Keratinocyte (primary cell): ENCODE measurements around the gene GARNL3. TPM values are rescaled to one million over a fixed set of nuclear protein-coding genes. Genes with fewer than 3 reads are reported as not detected.

Experiments
- DNase-seq: peaks from one replicate; pipeline ENCODE4 v3.0.0-alpha.2; 2011; ENCODE audit warnings: low read depth, missing footprints, low spot score
- FAIRE-seq: peaks from 2 replicates; lab custom pipeline; 2011; peaks lifted over from hg19 to GRCh38; lab: Jason Lieb, UNC
- H2AFZ ChIP-seq: 2 replicates; pipeline ENCODE4 v1.6.0; 2012; ENCODE audit warnings: low read length, control low read depth, inconsistent platforms; ENCODE audit not compliant: control insufficient read depth
- H3K27ac ChIP-seq: 2 replicates; pipeline ENCODE4 v1.5.1; 2011; ENCODE audit warnings: low read length; ENCODE audit not compliant: control insufficient read depth, insufficient read depth
- H3K27me3 ChIP-seq: 3 replicates; pipeline ENCODE4 v1.6.0; 2011; ENCODE audit warnings: low read length; ENCODE audit not compliant: control insufficient read depth, insufficient read depth; ENCODE audit errors: extremely low read depth
- H3K36me3 ChIP-seq, 2 experiments: 2 replicates in 1 of 2; 3 replicates in 1 of 2; pipeline ENCODE4 v1.5.1; 2011; ENCODE audit warnings: low read length in 2 of 2, mild to moderate bottlenecking in 1 of 2; ENCODE audit not compliant: control insufficient read depth in 2 of 2, insufficient read depth in 2 of 2; ENCODE audit errors: extremely low read depth in 1 of 2
- H3K4me1 ChIP-seq: 3 replicates; pipeline ENCODE4 v1.5.1; 2011; ENCODE audit warnings: low read length; ENCODE audit not compliant: control insufficient read depth, insufficient read depth; ENCODE audit errors: extremely low read depth
- H3K4me2 ChIP-seq: 3 replicates; pipeline ENCODE4 v1.6.0; 2011; ENCODE audit warnings: low read depth, low read length; ENCODE audit not compliant: control insufficient read depth, insufficient read depth; ENCODE audit errors: extremely low read depth
- H3K4me3 ChIP-seq, 3 experiments: fragments of 200-600 bp in 1 of 3; sonication (generic) in 1 of 3; 2 replicates in 2 of 3; 3 replicates in 1 of 3; pipeline ENCODE4 v1.5.1; 2011 to 2016; ENCODE audit warnings: low read length in 3 of 3, mild to moderate bottlenecking in 3 of 3, control low read depth in 2 of 3, inconsistent platforms in 1 of 3, low read depth in 1 of 3, mixed read lengths in 1 of 3, mixed run types in 1 of 3, moderate library complexity in 1 of 3; ENCODE audit not compliant: control insufficient read depth in 2 of 3, insufficient read depth in 2 of 3; ENCODE audit errors: extremely low read depth in 1 of 3
- H3K79me2 ChIP-seq: 2 replicates; pipeline ENCODE4 v1.6.0; 2012; ENCODE audit warnings: low read length; ENCODE audit not compliant: control insufficient read depth, insufficient read depth
- H3K9ac ChIP-seq: 3 replicates; pipeline ENCODE4 v1.6.0; 2011; ENCODE audit warnings: low read length; ENCODE audit not compliant: control insufficient read depth, insufficient read depth; ENCODE audit errors: extremely low read depth
- H3K9me1 ChIP-seq: 3 replicates; pipeline ENCODE4 v1.6.0; 2011; ENCODE audit warnings: low read length; ENCODE audit not compliant: control insufficient read depth, insufficient read depth; ENCODE audit errors: extremely low read depth
- H3K9me3 ChIP-seq: 2 replicates; pipeline ENCODE4 v1.5.1; 2012; ENCODE audit warnings: low read depth, low read length; ENCODE audit not compliant: control insufficient read depth
- H4K20me1 ChIP-seq: 3 replicates; pipeline ENCODE4 v1.6.0; 2011; ENCODE audit warnings: low read length; ENCODE audit not compliant: control insufficient read depth, insufficient read depth; ENCODE audit errors: extremely low read depth
- CTCF ChIP-seq, 3 experiments: IDR thresholded peaks in 1 of 3; conservative IDR thresholded peaks in 1 of 3; optimal IDR thresholded peaks in 1 of 3; 2 replicates in 2 of 3; 3 replicates in 1 of 3; pipeline versions ENCODE3 to v1.5.1; 2011; ENCODE audit warnings: low read length in 3 of 3, mild to moderate bottlenecking in 3 of 3, moderate library complexity in 2 of 3, control low read depth in 1 of 3, inconsistent platforms in 1 of 3; ENCODE audit not compliant: insufficient read depth in 2 of 3; ENCODE audit errors: extremely low read depth in 1 of 3
- EZH2 ChIP-seq: IDR thresholded peaks from one replicate; pipeline ENCODE4 v1.6.1; 2012; ENCODE audit warnings: inconsistent platforms, mild to moderate bottlenecking, low read length, moderate library complexity
- dilution Hi-C: fragments of 300-500 bp; cut with MboI; formaldehyde crosslinking; loops from one replicate; pipeline ENCODE4 v1.7.0; 2020; ENCODE audit warnings: low sequenced_read_pairs; ENCODE audit not compliant: extremely low pct_ligation_motif_present
- polyA plus RNA-seq, 5 experiments: library from polyadenylated mRNA; depleted of rRNA in 3 of 5; stranded (reverse) in 3 of 5; stranded (forward) in 1 of 5; unstranded in 1 of 5; fragments of >200 nt; gene quantifications; 1 replicate in 1 of 5; 2 replicates in 3 of 5; 3 replicates in 1 of 5; pipeline versions ENCODE4 v1.2.1 to v1.2.3, GENCODE V29; 2011 to 2012; ENCODE audit warnings: missing spikeins in 2 of 5, low read depth in 1 of 5, low replicate concordance in 1 of 5

Gene GARNL3
- polyA plus RNA-seq, 1 donor (not counting 4 experiments of a cell fraction or from before 2014, with no cell fraction given), result 2.4 TPM

- no peak for TF ChIP-seq CTCF (optimal IDR thresholded peaks at IDR 0.05 in 1 of 3, IDR thresholded peaks at IDR 0.05 in 1 of 3, conservative IDR thresholded peaks at IDR 0.05 in 1 of 3; ENCODE audit: extremely low read depth in 1 of 3, insufficient read depth in 2 of 3, low read length in 3 of 3)
- no peak for TF ChIP-seq EZH2
- Histone ChIP-seq H3K27me3 (no peaks in the 10 kb centered on the region), H3K4me2 (no peak overlapping the region), H3K9me3 (no peaks in the 10 kb centered on the region), H3K79me2 (peaks cover 18% of the 10 kb centered on the region), H3K27ac (no peak overlapping the region), H3K9me1 (peaks cover 2% of the 10 kb centered on the region), H3K4me1 (peaks cover 45% of the 10 kb centered on the region), H3K4me3 (no peak overlapping the region), H2AFZ (no peak overlapping the region), H3K36me3 (no peaks in the 10 kb centered on the region), H3K9ac (no peak overlapping the region), H4K20me1 (peaks cover 13% of the 10 kb centered on the region)
- no peak for FAIRE-seq
- DNase-seq, result no peak
- dilution Hi-C loops, result no loop called here
Measured at GRCh38 chr9:127421057-127421456, 156.5 kb downstream of the GARNL3 start.

GRCh38 chr9:127422133-127422782, 157.7 kb downstream of the GARNL3 start:
- Histone ChIP-seq H3K9ac (no peak overlapping the region), H3K4me1 (peaks cover 44% of the 10 kb centered on the region), H3K4me2 (peak overlapping the region; percentile 99), H3K4me3 (no peak overlapping the region), H3K79me2 (peaks cover 27% of the 10 kb centered on the region), H4K20me1 (peaks cover 10% of the 10 kb centered on the region), H3K9me3 (no peaks in the 10 kb centered on the region), H3K27me3 (no peaks in the 10 kb centered on the region), H3K9me1 (peaks cover 2% of the 10 kb centered on the region), H2AFZ (no peak overlapping the region), H3K27ac (no peak overlapping the region), H3K36me3 (no peaks in the 10 kb centered on the region)
- FAIRE-seq, result no peak
- DNase-seq, result no peak
- dilution Hi-C loops, result no loop called here
- TF ChIP-seq EZH2 (no peak), CTCF (optimal IDR thresholded peaks at IDR 0.05 in 1 of 3, IDR thresholded peaks at IDR 0.05 in 1 of 3, conservative IDR thresholded peaks at IDR 0.05 in 1 of 3; ENCODE audit: extremely low read depth in 1 of 3, insufficient read depth in 2 of 3, low read length in 3 of 3) (no peak)
